ENCODE results near the gene CACNA2D2. TPM values are rescaled to one million over a fixed set of nuclear protein-coding genes. Genes with fewer than 3 reads are reported as not detected.

Gene CACNA2D2
- total RNA-seq, 2 donors from 2014 or later, result 1.3 TPM

- H3K27ac ChIP-seq, result no peak overlapping the region
- DNase-seq (no peak), ATAC-seq (no peak)
- H3K27me3 ChIP-seq, result no peaks in the 10 kb centered on the region
- no peaks in the 10 kb centered on the region for H3K36me3 ChIP-seq (replicated peaks in 1 of 2; ENCODE audit: insufficient read depth in 1 of 2, low read depth in 2 of 2)
- intact Hi-C loops (cut with DNase I), result no loop called here
- no peaks in the 10 kb centered on the region for H3K4me1 ChIP-seq
- TF ChIP-seq CTCF (IDR thresholded peaks at IDR 0.05), result no peak
- TF ChIP-seq POLR2A (IDR thresholded peaks at IDR 0.05), result no peak
- 72 to 88% methylated on average over 6 of the region's 6 CpGs for WGBS, 2 donors
- H3K9me3 ChIP-seq, result no peaks in the 10 kb centered on the region
- H3K4me3 ChIP-seq, result no peak overlapping the region
Measured at GRCh38 chr3:50383750-50384149, 119.7 kb downstream of the CACNA2D2 start.

- TF ChIP-seq CTCF (IDR thresholded peaks at IDR 0.05) (no peak), POLR2A (IDR thresholded peaks at IDR 0.05) (no peak)
- H3K4me3 ChIP-seq, result no peak overlapping the region
- no peak overlapping the region for H3K27ac ChIP-seq
- intact Hi-C loops (cut with DNase I), result no loop called here
- no peak for ATAC-seq
- no peaks in the 10 kb centered on the region for H3K36me3 ChIP-seq (replicated peaks in 1 of 2; ENCODE audit: insufficient read depth in 1 of 2, low read depth in 2 of 2)
- 92% methylated on average over 10 to 12 of the region's 12 CpGs for WGBS, 2 donors
- no peaks in the 10 kb centered on the region for H3K27me3 ChIP-seq
- no peaks in the 10 kb centered on the region for H3K4me1 ChIP-seq
- H3K9me3 ChIP-seq, result no peaks in the 10 kb centered on the region
- DNase-seq, result no peak
Measured at GRCh38 chr3:50382722-50383121, 120.7 kb downstream of the CACNA2D2 start.

GRCh38 chr3:50381383-50381782 lies 122.1 kb downstream of the CACNA2D2 start:
- intact Hi-C loops (cut with DNase I), result no loop called here
- H3K36me3 ChIP-seq (replicated peaks in 1 of 2; ENCODE audit: insufficient read depth in 1 of 2, low read depth in 2 of 2), result no peaks in the 10 kb centered on the region
- 79 to 80% methylated on average over 3 to 4 of the region's 4 CpGs for WGBS, 2 donors
- no peak overlapping the region for H3K4me3 ChIP-seq
- no peak overlapping the region for H3K27ac ChIP-seq
- no peaks in the 10 kb centered on the region for H3K4me1 ChIP-seq
- ATAC-seq, result no peak
- DNase-seq, result no peak
- H3K9me3 ChIP-seq, result no peaks in the 10 kb centered on the region
- no peaks in the 10 kb centered on the region for H3K27me3 ChIP-seq
- TF ChIP-seq CTCF (IDR thresholded peaks at IDR 0.05) (no peak), POLR2A (IDR thresholded peaks at IDR 0.05) (no peak)

GRCh38 chr3:50380405-50381085 lies 122.9 kb downstream of the CACNA2D2 start:
- H3K4me3 ChIP-seq, result no peak overlapping the region
- intact Hi-C loops (cut with DNase I), result no loop called here
- ATAC-seq, result no peak
- no peaks in the 10 kb centered on the region for H3K27me3 ChIP-seq
- no peaks in the 10 kb centered on the region for H3K36me3 ChIP-seq (replicated peaks in 1 of 2; ENCODE audit: insufficient read depth in 1 of 2, low read depth in 2 of 2)
- WGBS, 2 donors, result 82 to 86% methylated on average over 16 to 17 of the region's 17 CpGs
- TF ChIP-seq CTCF (IDR thresholded peaks at IDR 0.05) (no peak), POLR2A (IDR thresholded peaks at IDR 0.05) (no peak)
- DNase-seq, result no peak
- no peak overlapping the region for H3K27ac ChIP-seq
- no peaks in the 10 kb centered on the region for H3K9me3 ChIP-seq
- H3K4me1 ChIP-seq, result no peaks in the 10 kb centered on the region

GRCh38 chr3:50378757-50379156 lies 124.7 kb downstream of the CACNA2D2 start:
- Histone ChIP-seq H3K36me3 (replicated peaks in 1 of 2; ENCODE audit: insufficient read depth in 1 of 2, low read depth in 2 of 2) (no peaks in the 10 kb centered on the region), H3K27ac (no peak overlapping the region), H3K4me1 (no peaks in the 10 kb centered on the region), H3K9me3 (no peaks in the 10 kb centered on the region), H3K27me3 (no peaks in the 10 kb centered on the region), H3K4me3 (no peak overlapping the region)
- DNase-seq, result no peak
- TF ChIP-seq POLR2A (IDR thresholded peaks at IDR 0.05), result no peak
- TF ChIP-seq CTCF (IDR thresholded peaks at IDR 0.05), result no peak
- intact Hi-C loops (cut with DNase I), result no loop called here
- no peak for ATAC-seq
- WGBS, 2 donors, result 84 to 89% methylated on average over 17 of the region's 17 CpGs

All from body of pancreas (tissue), 4 donors.